Activated CD4-positive, alpha-beta T cell treated with anti-CD3 and anti-CD28 coated beads, Interleukin-2, amount 50 U/mL, for 16 hours (primary cell): ENCODE data around the gene CLTB.
"Not testable (repeated sequence)": the region's sequence is repeated elsewhere in the genome, so short reads cannot be mapped to it uniquely, and the experiment has no call there.

Source experiments
- DNase-seq: peaks from one replicate; pipeline ENCODE4 v3.0.0-alpha.2; 2020

Gene CLTB

DNA sequence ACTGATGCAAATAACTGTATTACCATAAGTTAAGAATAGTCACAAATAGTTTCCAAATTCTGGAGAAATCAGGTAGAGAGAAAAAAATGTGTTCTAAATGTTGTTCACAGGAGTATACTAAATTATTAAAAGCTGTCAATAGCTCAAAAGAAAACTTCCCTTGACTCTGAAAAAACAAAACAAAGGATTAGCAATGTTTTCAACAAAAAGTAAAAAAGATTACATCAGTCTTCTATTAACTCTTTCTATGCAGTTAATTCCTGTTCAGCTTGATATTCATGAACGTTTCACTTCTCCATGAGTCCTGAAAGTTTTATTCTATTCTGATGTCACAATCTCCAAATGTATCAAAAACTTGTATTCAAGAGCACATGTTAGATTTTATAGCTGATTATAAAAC lies 9.5 kb upstream of the CLTB start:
- no peak for DNase-seq

DNA sequence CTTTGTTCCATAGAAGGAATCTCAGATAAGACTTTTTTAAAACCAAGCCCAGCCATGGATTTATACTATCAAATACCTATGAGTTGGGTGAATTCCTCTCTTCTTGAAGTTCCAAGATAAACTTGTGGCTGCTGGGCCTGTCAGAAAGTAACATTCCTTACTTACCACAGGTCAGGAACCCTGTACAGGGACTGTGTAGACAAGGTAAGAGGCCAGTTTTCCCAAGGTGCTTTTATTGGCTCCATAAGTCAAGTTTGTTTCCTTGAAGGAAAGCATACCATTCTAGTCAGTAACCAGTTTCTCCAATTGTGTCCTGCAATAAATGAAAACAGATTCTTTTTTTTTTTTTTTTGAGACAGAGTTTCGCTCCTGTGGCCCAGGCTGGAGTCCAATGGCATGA lies 8.8 kb upstream of the CLTB start:
- no peak for DNase-seq

DNA sequence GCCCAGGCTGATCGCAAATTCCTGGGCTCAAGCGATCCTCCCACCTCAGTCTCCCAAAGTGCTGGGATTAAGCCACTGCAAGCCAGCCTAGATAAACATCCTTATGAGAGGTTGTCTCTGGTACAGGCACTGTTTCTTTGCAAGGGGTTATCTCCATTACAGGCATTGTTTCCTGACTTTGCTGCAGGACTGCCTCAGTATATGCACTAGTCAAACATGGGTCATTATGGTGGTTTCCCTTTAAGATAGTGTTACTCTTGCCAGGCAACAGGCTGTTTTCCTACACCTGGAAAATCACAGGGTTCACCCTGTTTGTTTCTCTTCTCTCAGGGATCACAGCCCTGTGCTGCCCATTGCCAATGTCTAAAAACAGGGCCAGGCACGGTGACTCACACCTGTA lies 7.8 kb upstream of the CLTB start:
- DNase-seq: no peak

DNA sequence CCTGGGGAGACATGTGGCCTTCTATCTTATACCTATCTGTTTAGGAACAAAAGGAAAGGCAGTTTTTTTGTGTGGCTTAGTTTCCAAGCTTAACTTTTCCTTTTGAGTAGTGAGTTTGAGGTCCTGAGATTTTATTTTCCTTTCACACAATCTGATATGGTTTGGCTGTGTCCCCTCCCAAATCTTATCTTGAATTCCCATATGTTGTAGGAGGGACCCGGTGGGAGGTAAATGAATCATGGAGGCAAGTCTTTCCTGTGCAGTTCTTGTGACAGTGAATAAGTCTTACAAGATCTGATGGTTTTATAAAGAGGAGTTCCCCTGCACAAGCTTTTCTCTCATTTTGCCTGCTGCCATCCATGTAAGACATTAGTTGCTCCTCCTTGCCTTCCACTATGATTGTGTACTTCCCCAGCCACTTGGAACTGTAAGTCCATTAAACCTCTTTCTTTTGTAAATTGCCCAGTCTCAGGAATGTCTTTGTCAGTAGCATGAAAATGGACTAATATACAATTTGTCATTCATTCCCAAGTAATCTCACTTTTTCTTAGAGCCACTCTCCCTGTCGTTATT lies 4.7 kb upstream of the CLTB start:
- no peak for DNase-seq

DNA sequence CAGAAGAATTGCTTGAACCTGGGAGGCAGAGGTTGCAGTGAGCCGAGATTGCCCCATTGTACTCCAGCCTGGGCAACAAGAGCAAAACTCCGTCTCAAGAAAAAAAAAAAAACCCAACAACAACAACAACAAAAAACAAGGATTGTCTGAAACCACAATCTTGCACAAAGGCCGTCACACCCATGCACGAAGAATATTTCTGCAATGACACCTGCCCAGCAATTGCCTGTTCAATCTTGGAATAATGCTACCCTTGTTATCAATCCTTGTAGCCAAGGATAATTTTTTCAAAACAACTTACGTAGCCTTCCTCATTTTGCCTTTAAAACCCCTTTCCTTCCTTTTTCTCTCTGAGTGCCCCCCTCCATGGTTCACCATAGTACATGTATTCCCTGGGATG lies 3.7 kb upstream of the CLTB start:
- DNase-seq: no peak

DNA sequence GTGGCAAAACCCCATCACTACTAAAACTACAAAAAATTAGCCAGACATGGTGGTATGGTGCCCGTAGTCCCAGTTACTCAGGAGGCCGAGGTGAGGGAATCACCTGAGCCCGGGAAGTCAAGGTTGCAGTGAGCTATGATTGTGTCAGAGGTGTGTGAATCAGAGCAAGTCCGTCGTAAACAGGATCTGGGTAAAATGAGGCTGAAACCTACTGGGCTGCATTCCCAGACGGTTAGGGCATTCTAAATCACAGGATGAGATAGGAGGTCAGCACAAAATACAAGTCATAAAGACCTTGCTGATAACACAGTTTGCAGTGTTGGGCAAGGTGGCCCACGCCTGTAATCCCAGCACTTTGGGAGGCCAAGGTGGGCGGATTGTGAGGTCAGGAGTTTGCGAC lies 1.9 kb upstream of the CLTB start:
- DNase-seq: no peak

DNA sequence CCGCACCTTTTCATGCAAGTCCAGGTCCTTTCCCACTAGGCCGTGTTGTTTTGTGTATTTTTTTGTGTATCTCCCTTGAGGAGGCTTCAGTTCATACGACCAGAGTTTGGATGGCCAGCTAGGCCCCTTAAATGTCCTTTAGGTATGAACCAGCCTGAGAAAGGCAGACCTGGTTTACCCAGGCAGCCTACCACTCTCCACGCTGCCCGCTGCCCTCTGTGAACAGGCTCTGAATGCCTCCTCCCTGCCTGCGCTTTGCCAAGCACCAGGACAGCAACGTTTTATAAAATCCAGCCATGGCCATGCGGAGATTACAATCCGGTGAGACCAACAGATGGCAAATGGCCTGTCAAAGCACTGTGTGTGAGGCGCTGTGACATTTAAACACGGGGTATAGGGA lies 626 bp upstream of the CLTB start:
- no peak for DNase-seq

DNA sequence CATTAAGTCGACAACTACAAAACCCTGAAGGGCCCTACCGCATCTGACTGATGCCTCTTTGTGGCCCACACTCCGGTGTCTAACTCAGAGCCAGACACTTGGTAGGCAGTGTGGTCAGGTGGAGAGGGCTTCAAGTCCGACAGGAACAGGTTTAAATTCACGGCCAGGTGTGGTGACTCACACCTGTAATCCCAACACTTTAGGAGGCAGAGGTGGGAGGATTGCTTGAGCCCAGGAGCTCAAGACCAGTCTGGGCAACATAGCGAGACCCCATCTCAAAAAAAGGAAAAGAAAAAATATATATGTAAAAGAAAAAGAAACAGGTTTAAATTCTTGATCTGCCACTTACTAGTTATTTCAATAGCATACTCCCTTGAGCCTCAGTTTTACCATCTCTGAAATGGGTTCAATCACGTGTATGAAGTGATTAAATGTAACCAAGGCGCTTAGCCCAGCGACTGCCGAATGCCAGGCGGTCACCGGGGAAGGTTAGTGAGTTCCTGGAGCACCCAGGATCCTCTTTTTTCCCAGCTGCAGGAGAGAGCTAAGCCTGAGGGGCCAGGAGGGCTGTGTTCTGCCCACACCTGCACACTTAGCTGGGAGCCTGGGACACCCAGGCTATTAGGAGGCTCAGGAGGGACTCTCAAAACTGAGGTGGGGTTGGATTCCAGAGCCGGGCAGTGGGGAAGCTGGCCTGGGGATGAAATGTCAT lies 943 bp downstream of the CLTB start:
- DNase-seq: no peak

DNA sequence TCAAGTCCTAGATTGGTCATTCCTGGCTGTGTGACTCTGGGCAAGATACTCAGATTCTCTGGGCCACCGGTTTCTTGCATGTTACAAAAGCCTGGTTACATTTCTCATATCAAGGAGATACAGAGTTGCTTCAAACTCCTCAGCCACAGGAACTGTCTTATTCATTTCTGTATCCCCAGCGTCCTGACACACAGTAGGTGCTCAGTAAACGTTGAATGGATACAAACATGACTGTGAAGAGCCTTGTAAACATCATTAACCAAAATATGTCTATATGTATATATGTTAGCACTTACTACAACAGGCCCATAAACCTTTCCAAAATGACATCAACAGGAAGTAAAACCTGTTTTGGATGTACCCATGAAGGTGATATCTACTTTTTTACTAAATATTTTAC lies 1.6 kb downstream of the CLTB start:
- no peak for DNase-seq

DNA sequence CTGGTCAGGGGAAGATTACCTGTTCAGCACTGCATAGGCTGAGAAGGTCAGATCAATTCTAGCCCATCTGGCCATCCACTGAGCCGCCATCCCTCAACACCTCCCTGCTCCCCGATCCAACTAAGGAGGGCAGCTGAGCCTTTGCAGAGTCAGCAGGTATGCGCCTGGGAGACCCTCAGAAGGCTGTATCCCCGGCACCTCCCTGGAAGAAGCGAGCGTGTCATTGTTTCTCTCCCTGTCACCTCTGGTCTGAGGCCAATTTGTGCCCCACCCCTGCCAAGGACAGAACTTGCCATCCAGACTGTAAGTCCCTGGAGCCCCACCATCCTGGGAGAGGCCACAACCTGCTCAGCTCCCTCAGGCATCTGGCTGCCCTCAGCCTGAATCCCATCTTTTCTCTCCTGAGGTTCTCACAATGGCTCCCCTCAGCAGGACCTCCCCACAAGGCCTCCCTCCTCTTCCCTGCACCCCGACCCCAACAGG lies 2.6 kb downstream of the CLTB start:
- DNase-seq: no peak

DNA sequence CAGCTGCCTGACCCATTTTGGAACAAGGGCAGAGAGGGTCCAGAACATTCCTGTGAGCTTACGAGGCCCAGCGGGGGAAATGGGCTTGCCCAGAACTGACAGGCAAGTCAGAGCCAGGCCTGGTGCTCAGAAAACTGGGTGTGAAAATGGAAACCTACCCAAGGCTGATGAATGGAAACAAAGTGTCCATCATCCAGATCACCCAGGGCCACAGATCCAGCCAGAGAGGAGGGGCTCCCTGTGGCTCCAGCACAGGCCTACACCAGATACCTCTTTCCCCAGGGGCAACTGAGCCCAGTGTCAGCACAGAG lies 3.1 kb downstream of the CLTB start:
- DNase-seq: no peak

DNA sequence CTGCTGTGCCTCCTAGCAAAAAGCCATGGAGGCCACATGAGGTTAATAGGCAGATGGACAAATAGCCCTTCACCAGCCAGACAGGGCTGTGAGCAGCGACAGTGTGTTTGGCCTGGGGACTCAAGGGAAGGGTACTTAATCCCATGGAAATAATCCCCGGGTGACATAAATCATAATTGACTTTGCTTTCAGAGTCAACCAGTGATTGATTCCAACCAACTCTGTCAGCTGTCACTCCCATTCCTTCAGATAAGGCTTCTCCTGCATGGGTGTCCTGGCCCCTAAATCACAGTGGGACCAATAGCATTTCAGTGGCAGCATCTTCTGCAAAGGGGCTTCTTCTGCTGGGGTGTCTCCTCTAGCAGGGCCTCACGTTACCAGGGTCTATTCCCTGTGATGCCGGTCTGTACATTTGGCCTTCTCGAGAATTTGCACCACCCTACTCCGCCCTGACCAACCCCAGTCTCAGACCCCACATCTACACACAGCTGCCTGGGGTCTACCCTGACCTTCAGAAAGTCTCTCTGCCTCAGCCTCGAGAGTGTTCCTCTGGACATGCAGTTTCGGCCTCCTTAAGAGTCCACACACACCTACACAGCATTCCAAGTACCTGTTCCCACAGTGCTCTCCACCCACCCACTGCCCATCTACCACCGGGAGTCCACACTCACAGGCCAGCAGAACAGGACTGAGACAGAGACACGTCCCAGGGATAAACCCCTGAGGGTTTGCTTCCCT lies 3.7 kb downstream of the CLTB start:
- no peak for DNase-seq

DNA sequence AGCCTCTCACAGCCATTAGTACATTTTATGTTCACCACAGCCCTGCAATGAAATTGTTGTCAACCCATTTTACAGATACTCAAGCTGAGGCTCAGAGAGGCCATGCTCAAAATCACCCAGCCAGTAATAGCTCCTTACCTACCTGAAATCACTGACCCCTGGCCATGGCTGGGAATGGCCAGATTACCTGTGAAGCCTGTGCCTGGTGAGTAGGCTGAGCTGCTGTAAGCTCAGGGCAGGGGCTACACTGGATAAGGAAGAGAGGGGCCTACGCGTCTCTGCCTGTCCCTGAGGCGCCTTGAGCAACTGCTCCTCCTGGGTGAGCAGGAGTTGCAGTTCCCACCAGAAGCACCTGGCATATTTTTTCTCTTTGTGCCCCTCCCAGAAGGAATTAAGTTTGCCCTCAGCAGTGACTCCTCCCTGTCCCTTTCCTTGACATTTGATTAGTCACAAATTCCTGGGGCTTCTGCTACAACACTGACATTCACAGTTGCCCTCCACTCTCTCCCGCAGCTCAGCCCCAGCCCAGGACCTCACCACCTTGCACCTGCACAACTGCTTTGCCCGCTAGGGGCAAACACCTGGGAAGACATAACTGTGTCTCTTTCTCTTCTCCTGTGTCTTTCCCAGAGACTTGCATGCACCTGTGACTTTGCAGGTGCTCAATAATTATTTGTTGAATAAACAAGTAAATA lies 5.7 kb downstream of the CLTB start:
- no peak for DNase-seq

DNA sequence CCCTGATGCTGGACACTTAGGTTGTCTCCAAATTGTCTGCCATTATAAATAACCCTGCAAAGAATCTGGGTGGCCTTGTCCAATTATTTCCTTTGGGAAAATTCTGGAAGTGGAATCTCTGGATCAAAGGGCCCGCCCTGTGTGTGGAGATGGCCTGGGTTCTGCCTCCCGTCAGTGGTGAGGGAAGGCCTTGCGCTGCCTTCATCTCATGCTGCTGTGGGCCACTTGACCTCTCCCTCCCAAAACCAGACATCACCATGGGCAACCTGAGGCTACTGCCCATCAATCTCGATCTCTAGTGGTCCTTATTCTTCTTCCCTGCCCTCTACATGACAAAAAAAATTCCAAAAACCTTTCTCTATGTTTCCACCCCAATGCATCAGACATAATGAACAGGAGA lies 6.6 kb downstream of the CLTB start:
- no peak for DNase-seq

DNA sequence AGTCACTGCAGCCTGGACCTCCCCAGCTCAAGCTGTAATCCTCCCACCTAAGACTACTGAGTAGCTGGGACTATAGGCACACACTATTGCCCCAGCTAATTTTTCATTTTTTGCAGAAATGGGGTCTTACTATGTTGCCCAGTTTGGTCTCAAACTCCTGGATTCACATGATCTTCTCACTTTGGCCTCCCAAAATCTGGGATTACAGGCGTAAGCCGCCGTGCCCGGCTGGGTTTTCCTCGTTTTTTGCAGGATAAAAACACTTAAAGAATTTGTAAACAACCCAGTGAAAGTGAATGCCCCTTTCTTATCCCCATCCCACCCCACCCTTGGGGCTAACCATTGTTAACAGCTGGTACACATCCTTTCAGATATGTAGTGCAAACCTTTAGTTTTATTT lies 7.7 kb downstream of the CLTB start:
- DNase-seq: no peak

DNA sequence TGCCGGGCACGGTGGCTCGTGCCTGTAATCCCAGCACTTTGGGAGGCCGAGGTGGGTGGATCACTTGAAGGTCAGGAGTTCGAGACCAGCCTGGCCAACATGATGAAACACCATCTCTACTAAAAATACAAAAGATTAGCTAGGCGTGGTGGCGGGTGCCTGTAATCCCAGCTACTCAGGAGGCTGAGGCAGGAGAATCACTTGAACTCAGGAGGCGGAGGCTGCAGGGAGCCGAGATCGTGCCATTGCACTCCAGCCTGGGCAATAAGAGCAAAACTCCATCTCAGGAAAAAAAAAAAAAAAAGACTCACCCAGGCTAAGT lies 8.1 kb downstream of the CLTB start:
- DNase-seq: not testable (repeated sequence)

DNA sequence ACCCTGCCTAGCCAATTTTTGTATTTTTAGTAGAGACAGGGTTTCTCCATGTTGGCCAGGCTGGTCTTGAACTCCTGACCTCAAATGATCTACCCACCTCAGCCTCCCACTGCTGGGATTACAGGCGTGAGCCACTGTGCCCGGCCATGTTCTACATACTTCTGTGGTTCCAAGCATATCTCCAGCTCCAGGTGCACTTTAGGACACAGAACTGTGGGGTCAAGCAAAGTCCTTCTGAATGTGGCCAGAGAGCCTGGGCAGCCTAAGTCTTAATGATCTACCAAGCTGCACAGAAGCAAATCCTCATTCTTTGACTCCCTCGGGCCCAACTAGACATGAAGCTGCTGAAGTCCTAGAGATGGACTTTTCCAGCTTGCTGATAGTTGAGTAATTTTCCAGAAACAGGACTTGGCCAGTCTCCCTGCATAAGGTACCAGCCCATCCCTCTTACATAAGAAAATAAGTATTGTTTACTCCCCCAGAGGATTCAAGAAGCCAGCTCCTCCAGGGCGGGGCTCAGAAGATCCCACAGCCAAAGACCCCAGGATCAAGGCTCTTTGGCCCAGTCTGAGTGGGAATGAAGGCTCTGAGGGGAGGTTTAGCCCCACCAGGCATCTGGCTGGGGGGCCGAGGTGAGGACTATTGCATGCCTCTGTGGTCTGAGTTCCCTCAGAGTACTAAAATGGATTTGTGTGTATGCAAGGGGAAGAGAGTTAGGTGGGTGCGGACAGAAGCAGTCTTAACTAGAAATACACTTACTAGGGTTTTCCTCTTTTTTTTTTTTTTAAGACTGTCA lies 8.7 kb downstream of the CLTB start:
- DNase-seq: no peak

DNA sequence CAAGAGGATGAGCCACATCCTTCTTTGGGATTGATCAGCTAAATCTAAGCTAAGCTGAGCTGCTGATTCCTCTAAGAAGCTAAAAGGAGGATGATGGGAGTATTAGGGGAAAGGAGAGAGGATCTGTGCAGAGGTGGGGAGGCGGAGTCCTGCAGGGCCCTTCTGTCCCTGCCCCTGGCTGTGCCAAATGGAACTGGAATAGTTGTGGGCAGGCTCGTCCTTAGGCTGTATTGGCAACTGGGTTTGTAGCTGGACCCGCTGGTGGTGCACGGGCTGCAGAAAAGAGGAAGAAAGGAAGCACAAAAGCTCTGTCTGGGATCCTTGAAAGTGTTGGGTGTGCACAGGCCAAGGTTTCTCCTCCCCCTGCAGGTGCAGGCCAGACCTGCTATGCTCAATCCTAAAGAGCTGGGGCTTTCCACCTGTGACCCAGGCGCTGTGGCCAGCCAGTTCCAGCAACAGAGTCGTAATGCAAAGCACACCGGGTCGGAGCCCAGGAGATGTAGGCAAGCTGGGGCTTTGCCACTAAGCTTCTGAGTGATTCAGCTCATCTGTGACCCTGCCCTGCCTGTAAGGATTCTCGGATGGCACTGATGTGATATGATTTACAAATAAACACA lies 9.8 kb downstream of the CLTB start:
- no peak for DNase-seq

DNA sequence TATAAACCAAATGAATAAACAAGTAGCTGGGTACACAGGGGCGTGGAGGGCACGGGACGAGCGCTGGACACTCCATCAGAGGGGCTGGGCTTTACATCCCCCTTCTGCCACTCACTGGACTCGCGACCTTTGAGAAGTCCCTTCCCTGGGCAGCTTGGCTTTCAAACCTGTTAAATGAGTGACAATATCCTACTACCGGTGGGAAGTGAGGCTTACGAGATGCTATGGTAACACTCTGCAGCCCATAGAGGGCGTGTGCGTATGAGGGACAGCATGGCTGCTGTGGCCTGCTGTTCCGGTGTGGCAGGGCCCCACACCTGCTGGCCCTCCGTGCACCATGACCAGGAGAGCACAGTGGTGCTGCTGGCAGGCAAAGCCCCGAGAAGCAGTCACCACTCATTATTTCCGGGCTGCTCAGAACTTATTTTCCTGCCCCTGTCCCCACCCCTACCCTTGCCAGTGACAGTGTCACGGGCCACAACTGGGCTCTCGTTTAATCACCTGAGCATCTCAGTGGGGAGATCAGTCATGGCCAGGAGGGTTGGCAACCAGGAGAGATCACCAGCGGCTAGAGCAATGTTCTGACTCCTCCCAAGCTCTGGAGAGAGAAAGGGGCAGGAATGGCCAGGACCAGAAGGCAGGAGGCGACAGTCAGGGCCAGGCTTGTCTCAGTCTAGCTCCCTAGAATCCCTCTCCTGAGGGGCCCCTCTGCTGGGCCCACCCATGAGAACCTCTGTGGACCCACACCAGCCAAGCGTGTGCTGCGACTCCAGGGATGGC lies 10.5 kb downstream of the CLTB start:
- no peak for DNase-seq

DNA sequence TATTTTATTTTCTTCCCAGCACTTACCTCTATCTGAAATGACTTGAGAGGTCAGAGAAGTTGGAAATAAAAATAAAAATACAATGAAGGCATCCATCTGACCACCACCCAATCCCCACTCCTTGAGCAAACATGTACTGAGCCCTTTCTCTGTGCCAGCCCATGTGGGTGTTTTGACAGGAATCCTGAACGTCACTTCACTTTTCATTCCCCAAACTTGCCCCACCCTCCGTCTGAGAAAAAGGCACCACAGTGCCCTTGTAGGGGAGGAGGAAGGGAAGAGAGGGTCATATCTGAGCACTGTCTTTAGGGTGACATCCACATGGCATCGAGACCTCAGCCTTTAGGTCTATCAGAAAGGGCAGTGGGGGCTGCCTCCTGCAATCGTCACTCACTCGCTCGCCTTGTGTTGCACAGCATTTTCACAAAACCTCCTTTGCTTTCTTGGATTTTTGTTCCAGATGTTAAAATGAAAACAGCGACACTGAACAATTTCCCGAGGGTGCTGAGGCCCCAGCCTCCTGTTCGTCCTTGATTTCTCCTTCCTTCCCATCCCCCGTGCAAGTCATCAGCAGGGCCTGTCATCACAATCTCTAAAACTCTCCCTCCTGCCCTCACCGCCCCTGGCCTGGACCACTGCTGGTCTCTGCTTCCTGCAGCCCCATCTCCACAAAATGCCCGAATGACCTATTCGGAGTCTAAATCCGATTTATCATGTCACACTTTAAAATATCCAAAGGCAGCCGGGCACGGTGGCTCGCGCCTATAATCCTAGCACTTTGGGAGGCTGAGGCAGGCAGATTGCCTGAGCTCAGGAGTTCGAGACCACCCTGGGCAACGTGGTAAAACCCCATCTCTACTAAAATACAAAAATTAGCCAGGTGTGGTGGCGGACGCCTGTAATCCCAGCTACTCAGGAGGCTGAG lies 14.8 kb downstream of the CLTB start:
- DNase-seq: no peak
